Activated T-cell treated with anti-CD3 and anti-CD28 coated beads, Interleukin-2, amount 50 U/mL, for 4 hours (primary cell): Measurements from ENCODE around the gene POU2F3. TPM values are rescaled to one million over a fixed set of nuclear protein-coding genes. Genes with fewer than 3 reads are reported as not detected.
A peak's percentile ranks its signal among the peaks of the same experiment; 100 is the strongest.

ENCODE experiments used
- ATAC-seq, 2 donors: fragments of 200-7000 bp; cut with Tn5 transposase; one replicate each; pipeline ENCODE4 v1.10.0; 2021
- DNase-seq: peaks from one replicate; pipeline ENCODE4 v3.0.0-alpha.2; 2020
- H3K27me3 Mint-ChIP-seq: one replicate; pipeline ENCODE4 v1.8.0; 2021; ENCODE audit warnings: low read depth, mixed read lengths
- H3K36me3 Mint-ChIP-seq: one replicate; pipeline ENCODE4 v1.8.0; 2022; ENCODE audit warnings: mixed read lengths; ENCODE audit not compliant: insufficient read depth
- H3K4me1 Mint-ChIP-seq: one replicate; pipeline ENCODE4 v1.8.0; 2021; ENCODE audit warnings: low read depth, mixed read lengths
- H3K4me3 Mint-ChIP-seq: one replicate; pipeline ENCODE4 v1.8.0; 2021; ENCODE audit warnings: mild to moderate bottlenecking, moderate library complexity, mixed read lengths
- H3K9me3 Mint-ChIP-seq: one replicate; pipeline ENCODE4 v1.8.0; 2021; ENCODE audit warnings: mixed read lengths
- total RNA-seq, 3 donors: library from RNA; stranded (reverse); gene quantifications; one replicate each; pipeline ENCODE4 v1.2.1, GENCODE V29; 2021

POU2F3 gene
- total RNA-seq, 3 donors from 2014 or later: not detected

- Mint-ChIP-seq H3K27me3 (peaks cover 3% of the 10 kb centered on the region), H3K4me3 (no peak overlapping the region), H3K36me3 (no peaks in the 10 kb centered on the region), H3K4me1 (peaks cover 2% of the 10 kb centered on the region), H3K9me3 (no peaks in the 10 kb centered on the region)
- ATAC-seq (no peak), DNase-seq (no peak)
These were observed 12.6 kb upstream of the POU2F3 start for GRCh38 chr11:120227228-120227852.

- Mint-ChIP-seq H3K27me3 (peaks cover 5% of the 10 kb centered on the region), H3K36me3 (no peaks in the 10 kb centered on the region), H3K4me1 (peaks cover 2% of the 10 kb centered on the region), H3K9me3 (no peaks in the 10 kb centered on the region), H3K4me3 (no peak overlapping the region)
- no peak for DNase-seq
- no peak for ATAC-seq
These were observed 11.1 kb upstream of the POU2F3 start for GRCh38 chr11:120228794-120229384.

- peaks cover 2% of the 10 kb centered on the region for H3K4me1 Mint-ChIP-seq
- DNase-seq: no peak
- H3K4me3 Mint-ChIP-seq: no peak overlapping the region
- H3K9me3 Mint-ChIP-seq: no peaks in the 10 kb centered on the region
- peaks cover 10% of the 10 kb centered on the region for H3K27me3 Mint-ChIP-seq
- no peak for ATAC-seq
- H3K36me3 Mint-ChIP-seq: no peaks in the 10 kb centered on the region
These were observed 10.2 kb upstream of the POU2F3 start for GRCh38 chr11:120229451-120230424.

GRCh38 chr11:120230433-120231071 lies 9.4 kb upstream of the POU2F3 start:
- Mint-ChIP-seq H3K4me1 (no peaks in the 10 kb centered on the region), H3K27me3 (peaks cover 16% of the 10 kb centered on the region), H3K4me3 (no peak overlapping the region), H3K36me3 (no peaks in the 10 kb centered on the region), H3K9me3 (no peaks in the 10 kb centered on the region)
- ATAC-seq (no peak), DNase-seq (no peak)

- ATAC-seq: no peak
These were observed 8.0 kb upstream of the POU2F3 start for GRCh38 chr11:120231963-120232362.

GRCh38 chr11:120233207-120233803 lies 6.6 kb upstream of the POU2F3 start:
- no peaks in the 10 kb centered on the region for H3K36me3 Mint-ChIP-seq
- peaks cover 29% of the 10 kb centered on the region for H3K27me3 Mint-ChIP-seq
- no peak overlapping the region for H3K4me3 Mint-ChIP-seq
- DNase-seq: no peak
- no peaks in the 10 kb centered on the region for H3K4me1 Mint-ChIP-seq
- no peaks in the 10 kb centered on the region for H3K9me3 Mint-ChIP-seq
- no peak for ATAC-seq

More at GRCh38 chr11:120231963-120232362, 8.0 kb upstream of the POU2F3 start:
- Mint-ChIP-seq H3K36me3 (no peaks in the 10 kb centered on the region), H3K27me3 (peaks cover 16% of the 10 kb centered on the region), H3K9me3 (no peaks in the 10 kb centered on the region), H3K4me1 (no peaks in the 10 kb centered on the region), H3K4me3 (no peak overlapping the region)
- DNase-seq: no peak

- ATAC-seq (peak; percentile 61 to 70), DNase-seq (peak; percentile 43)
- H3K9me3 Mint-ChIP-seq: no peaks in the 10 kb centered on the region
- H3K36me3 Mint-ChIP-seq: no peaks in the 10 kb centered on the region
- H3K4me3 Mint-ChIP-seq: no peak overlapping the region
- peaks cover 1% of the 10 kb centered on the region for H3K4me1 Mint-ChIP-seq
- peaks cover 42% of the 10 kb centered on the region for H3K27me3 Mint-ChIP-seq
These were observed 4.8 kb upstream of the POU2F3 start for GRCh38 chr11:120235024-120235628.

GRCh38 chr11:120236169-120237107 lies 3.5 kb upstream of the POU2F3 start:
- no peaks in the 10 kb centered on the region for H3K9me3 Mint-ChIP-seq
- ATAC-seq (peak; percentile 27 to 44), DNase-seq (no peak)
- H3K27me3 Mint-ChIP-seq: peaks cover 55% of the 10 kb centered on the region
- H3K4me1 Mint-ChIP-seq: peaks cover 1% of the 10 kb centered on the region
- H3K4me3 Mint-ChIP-seq: no peak overlapping the region
- H3K36me3 Mint-ChIP-seq: no peaks in the 10 kb centered on the region

- DNase-seq (no peak), ATAC-seq (no peak)
- H3K27me3 Mint-ChIP-seq: peaks cover 68% of the 10 kb centered on the region
- H3K9me3 Mint-ChIP-seq: no peaks in the 10 kb centered on the region
- H3K4me1 Mint-ChIP-seq: peaks cover 1% of the 10 kb centered on the region
- no peaks in the 10 kb centered on the region for H3K36me3 Mint-ChIP-seq
- no peak overlapping the region for H3K4me3 Mint-ChIP-seq
These were observed 846 bp upstream of the POU2F3 start for GRCh38 chr11:120238968-120239620.

GRCh38 chr11:120240866-120241265 lies 926 bp downstream of the POU2F3 start:
- Mint-ChIP-seq H3K27me3 (peaks cover 69% of the 10 kb centered on the region), H3K4me3 (no peak overlapping the region), H3K36me3 (no peaks in the 10 kb centered on the region), H3K4me1 (peaks cover 1% of the 10 kb centered on the region), H3K9me3 (no peaks in the 10 kb centered on the region)
- ATAC-seq (no peak), DNase-seq (no peak)

- H3K27me3 Mint-ChIP-seq: peaks cover 67% of the 10 kb centered on the region
- H3K4me1 Mint-ChIP-seq: peaks cover 1% of the 10 kb centered on the region
- no peaks in the 10 kb centered on the region for H3K36me3 Mint-ChIP-seq
- H3K4me3 Mint-ChIP-seq: no peak overlapping the region
- no peak for DNase-seq
- no peaks in the 10 kb centered on the region for H3K9me3 Mint-ChIP-seq
- ATAC-seq: no peak
These were observed 1.3 kb downstream of the POU2F3 start for GRCh38 chr11:120241277-120241676.

- peaks cover 63% of the 10 kb centered on the region for H3K27me3 Mint-ChIP-seq
- DNase-seq: no peak
- no peaks in the 10 kb centered on the region for H3K9me3 Mint-ChIP-seq
- no peak for ATAC-seq
- H3K36me3 Mint-ChIP-seq: no peaks in the 10 kb centered on the region
- H3K4me3 Mint-ChIP-seq: no peak overlapping the region
- H3K4me1 Mint-ChIP-seq: peaks cover 8% of the 10 kb centered on the region
These were observed 3.3 kb downstream of the POU2F3 start for GRCh38 chr11:120243221-120243620.
